ENCODE data around the gene NUP42.

DNA sequence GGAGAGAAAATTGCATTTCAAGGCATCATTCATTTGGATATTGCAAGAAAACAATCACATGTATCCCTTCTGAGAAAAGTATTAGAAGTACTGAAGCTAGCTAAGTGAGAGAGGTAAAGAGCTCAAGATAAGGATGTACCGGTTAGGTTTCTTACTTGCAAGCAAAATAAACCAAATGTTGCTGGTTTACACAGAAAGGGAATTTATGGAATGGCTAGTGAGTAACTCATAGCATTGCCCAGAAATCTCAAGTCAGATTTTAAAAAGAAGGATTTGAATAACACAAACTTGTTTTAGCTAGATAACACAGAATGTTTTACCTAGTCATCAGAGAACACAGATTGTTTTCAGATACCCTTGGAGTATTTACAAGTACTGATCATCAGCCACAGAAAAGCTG, 45.6 kb upstream of the NUP42 start:
- TF ChIP-seq, protein P1, sequence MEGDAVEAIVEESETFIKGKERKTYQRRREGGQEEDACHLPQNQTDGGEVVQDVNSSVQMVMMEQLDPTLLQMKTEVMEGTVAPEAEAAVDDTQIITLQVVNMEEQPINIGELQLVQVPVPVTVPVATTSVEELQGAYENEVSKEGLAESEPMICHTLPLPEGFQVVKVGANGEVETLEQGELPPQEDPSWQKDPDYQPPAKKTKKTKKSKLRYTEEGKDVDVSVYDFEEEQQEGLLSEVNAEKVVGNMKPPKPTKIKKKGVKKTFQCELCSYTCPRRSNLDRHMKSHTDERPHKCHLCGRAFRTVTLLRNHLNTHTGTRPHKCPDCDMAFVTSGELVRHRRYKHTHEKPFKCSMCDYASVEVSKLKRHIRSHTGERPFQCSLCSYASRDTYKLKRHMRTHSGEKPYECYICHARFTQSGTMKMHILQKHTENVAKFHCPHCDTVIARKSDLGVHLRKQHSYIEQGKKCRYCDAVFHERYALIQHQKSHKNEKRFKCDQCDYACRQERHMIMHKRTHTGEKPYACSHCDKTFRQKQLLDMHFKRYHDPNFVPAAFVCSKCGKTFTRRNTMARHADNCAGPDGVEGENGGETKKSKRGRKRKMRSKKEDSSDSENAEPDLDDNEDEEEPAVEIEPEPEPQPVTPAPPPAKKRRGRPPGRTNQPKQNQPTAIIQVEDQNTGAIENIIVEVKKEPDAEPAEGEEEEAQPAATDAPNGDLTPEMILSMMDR (conservative IDR thresholded peaks at IDR 0.05; ENCODE audit: low read length): no peak
- no peak for TF ChIP-seq EZH2phosphoT487 (IDR thresholded peaks at IDR 0.05; ENCODE audit: borderline replicate concordance)

All from Loucy (cell line).